Measurements from ENCODE around the gene DPH1.

DNA sequence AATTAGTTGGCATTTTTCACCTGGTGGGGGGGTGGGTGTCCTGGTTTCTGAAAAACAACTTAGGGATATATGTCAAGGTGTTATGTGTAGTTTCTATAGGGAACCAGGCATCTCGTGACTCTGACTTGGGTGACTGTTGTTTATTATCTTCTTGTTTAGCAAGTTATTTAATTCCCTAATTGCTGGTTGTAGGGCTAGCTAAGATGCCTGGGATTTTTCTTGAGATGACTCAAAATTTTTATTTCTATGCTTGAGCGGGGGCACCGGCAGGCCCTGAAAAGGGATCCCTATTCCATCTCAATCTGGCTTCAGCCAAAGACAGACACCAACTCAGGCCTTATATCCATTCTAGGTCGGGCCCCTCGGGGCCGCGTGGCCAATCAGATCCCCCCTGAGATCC lies 3.2 kb downstream of the DPH1 start:
- TF ChIP-seq EP300 (IDR thresholded peaks at IDR 0.05) (no peak), POLR2AphosphoS5 (IDR thresholded peaks at IDR 0.05) (no peak), POLR2A (IDR thresholded peaks at IDR 0.05; ENCODE audit: low read depth) (no peak)

Measured in esophagus muscularis mucosa (tissue), 3 donors.